Uterus (tissue), 4 donors: ENCODE results near the gene CTIF. TPM values are rescaled to one million over a fixed set of nuclear protein-coding genes. Genes with fewer than 3 reads are reported as not detected.
"Not testable (repeated sequence)": the region's sequence is repeated elsewhere in the genome, so short reads cannot be mapped to it uniquely, and the experiment has no call there.

Experiments used
- DNase-seq, 2 donors: peaks; one replicate each; pipeline ENCODE4 v3.0.0-alpha.2; 2019 to 2020
- H3K27ac ChIP-seq, 2 donors: fragments of 200-600 bp; sonication (generic); 1 replicate in 1 of 2; 2 replicates in 1 of 2; pipeline ENCODE4 v1.5.1; 2016 to 2018
- H3K27me3 ChIP-seq, 2 donors: fragments of 200-600 bp; sonication (generic); one replicate each; pipeline ENCODE4 v1.5.1; 2018 to 2019; ENCODE audit warnings: control low read depth in 1 of 2
- H3K36me3 ChIP-seq, 2 donors: fragments of 200-600 bp; sonication (generic); one replicate each; pipeline ENCODE4 v1.5.1; 2019; ENCODE audit warnings: control low read depth in 1 of 2
- H3K4me1 ChIP-seq, 2 donors: fragments of 200-600 bp; sonication (generic); one replicate each; pipeline ENCODE4 v1.5.1; 2018 to 2019; ENCODE audit warnings: control low read depth in 1 of 2
- H3K4me3 ChIP-seq, 2 donors: fragments of 200-600 bp; sonication (generic); 1 replicate in 1 of 2; 2 replicates in 1 of 2; pipeline ENCODE4 v1.5.1; 2018 to 2019; ENCODE audit warnings: mild to moderate bottlenecking in 1 of 2
- H3K9me3 ChIP-seq, 2 donors: fragments of 200-600 bp; sonication (generic); one replicate each; pipeline ENCODE4 v1.5.1; 2019; ENCODE audit warnings: control low read depth in 1 of 2
- POLR2A ChIP-seq, 2 donors: fragments of 450-650 bp; IDR thresholded peaks; one replicate each; pipeline ENCODE4 v1.6.1; 2016; ENCODE audit warnings: antibody characterized with exemption in 2 of 2, mild to moderate bottlenecking in 1 of 2, moderate library complexity in 1 of 2
- intact Hi-C: fragments of 100-400 bp; cut with DNase I; formaldehyde crosslinking; loops from one replicate; pipeline ENCODE4 v1.15.1; 2023; ENCODE audit warnings: low total_unique reads
- total RNA-seq, 4 donors: library from RNA; depleted of rRNA in 3 of 4; stranded (reverse); fragments of >200 nt in 3 of 4; gene quantifications; one replicate each; pipeline versions ENCODE4 v1.1.0 to v1.2.4, GENCODE V29; 2014 to 2023
- TF ChIP-seq, protein P1 (sequence below), 4 experiments: fragments of 200-600 bp in 2 of 4; fragments of 450-650 bp in 2 of 4; sonication (generic) in 2 of 4; IDR thresholded peaks; one replicate each; pipeline ENCODE4 v1.5.1; 2016 to 2019; ENCODE audit warnings: antibody characterized with exemption in 4 of 4, mild to moderate bottlenecking in 2 of 4, moderate library complexity in 1 of 4
- donor health status: DM: yes; HTN: yes; CAD: no.

The CTIF gene
- total RNA-seq, 4 donors from 2014 or later, result 11.3 to 94.3 (median 48.0) TPM

DNA sequence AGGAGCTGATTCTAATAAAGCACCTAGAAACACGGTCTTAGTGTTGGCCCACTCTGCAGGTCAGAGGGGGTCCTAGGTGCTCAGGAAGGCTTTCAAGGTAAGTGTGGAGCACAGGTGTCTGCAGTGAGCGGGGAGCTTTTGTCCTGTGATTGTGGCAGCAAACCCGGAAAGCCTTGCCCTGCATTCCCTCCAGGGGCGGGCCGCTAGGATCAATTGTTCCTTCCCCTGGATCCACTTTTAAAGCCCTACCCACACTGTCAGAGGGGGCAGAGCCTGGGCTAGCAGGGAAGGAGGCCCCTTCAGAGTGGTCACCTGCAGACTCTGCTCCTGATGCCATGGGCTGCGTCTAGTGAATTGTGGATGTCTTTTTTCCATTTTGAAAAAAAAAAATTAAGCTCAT, 176.0 kb downstream of the CTIF start:
- intact Hi-C loops, result no loop called here
- H3K27ac ChIP-seq, result no peak overlapping the region
- DNase-seq, result no peak

DNA sequence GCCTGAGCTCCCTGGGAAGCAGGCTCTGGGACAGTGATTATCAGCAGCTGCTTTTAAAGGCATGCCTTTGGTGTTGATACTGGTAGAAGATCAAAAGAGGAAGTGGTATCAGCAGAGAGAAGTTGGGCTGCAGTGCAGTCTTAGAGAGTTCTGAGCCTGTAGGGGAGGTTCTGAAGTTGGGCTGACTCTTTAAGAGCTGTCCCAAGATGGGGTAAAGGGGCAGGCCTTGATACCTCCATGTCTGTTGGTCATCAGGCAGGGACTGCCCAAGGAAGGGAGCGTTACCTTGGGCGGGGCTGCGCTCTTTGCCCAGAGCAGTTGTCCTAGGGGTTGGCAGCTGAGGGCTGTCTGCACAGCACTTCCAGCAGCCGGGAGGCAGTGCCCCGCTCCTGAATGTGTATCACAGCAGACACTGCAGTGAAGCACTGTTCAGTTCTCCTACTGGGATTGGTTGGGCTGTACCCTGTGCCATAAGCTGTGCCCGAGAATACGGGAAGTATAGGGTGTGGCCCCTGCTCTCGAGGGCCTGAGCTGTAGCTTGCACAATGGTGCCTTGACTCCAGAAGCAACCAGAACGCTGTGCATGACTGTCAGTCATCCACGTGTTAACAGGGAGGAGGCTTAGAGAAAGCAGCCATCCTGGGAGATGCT, 177.0 kb downstream of the CTIF start:
- intact Hi-C loops, result no loop called here
- Histone ChIP-seq H3K9me3 (no peaks in the 10 kb centered on the region), H3K27ac (no peak overlapping the region), H3K27me3 (no peaks in the 10 kb centered on the region), H3K36me3 (no peaks in the 10 kb centered on the region), H3K4me1 (no peaks in the 10 kb centered on the region), H3K4me3 (no peak overlapping the region)
- no peak for TF ChIP-seq POLR2A (IDR thresholded peaks at IDR 0.05)
- TF ChIP-seq, protein P1, sequence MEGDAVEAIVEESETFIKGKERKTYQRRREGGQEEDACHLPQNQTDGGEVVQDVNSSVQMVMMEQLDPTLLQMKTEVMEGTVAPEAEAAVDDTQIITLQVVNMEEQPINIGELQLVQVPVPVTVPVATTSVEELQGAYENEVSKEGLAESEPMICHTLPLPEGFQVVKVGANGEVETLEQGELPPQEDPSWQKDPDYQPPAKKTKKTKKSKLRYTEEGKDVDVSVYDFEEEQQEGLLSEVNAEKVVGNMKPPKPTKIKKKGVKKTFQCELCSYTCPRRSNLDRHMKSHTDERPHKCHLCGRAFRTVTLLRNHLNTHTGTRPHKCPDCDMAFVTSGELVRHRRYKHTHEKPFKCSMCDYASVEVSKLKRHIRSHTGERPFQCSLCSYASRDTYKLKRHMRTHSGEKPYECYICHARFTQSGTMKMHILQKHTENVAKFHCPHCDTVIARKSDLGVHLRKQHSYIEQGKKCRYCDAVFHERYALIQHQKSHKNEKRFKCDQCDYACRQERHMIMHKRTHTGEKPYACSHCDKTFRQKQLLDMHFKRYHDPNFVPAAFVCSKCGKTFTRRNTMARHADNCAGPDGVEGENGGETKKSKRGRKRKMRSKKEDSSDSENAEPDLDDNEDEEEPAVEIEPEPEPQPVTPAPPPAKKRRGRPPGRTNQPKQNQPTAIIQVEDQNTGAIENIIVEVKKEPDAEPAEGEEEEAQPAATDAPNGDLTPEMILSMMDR (IDR thresholded peaks at IDR 0.05), result no peak
- DNase-seq, result no peak

More for the DNA sequence above, 176.0 kb downstream of the CTIF start:
- Histone ChIP-seq H3K4me3 (no peak overlapping the region), H3K27me3 (no peaks in the 10 kb centered on the region), H3K4me1 (no peaks in the 10 kb centered on the region), H3K9me3 (no peaks in the 10 kb centered on the region), H3K36me3 (no peaks in the 10 kb centered on the region)
- TF ChIP-seq, protein P1 (IDR thresholded peaks at IDR 0.05), result no peak
- TF ChIP-seq POLR2A (IDR thresholded peaks at IDR 0.05), result no peak

DNA sequence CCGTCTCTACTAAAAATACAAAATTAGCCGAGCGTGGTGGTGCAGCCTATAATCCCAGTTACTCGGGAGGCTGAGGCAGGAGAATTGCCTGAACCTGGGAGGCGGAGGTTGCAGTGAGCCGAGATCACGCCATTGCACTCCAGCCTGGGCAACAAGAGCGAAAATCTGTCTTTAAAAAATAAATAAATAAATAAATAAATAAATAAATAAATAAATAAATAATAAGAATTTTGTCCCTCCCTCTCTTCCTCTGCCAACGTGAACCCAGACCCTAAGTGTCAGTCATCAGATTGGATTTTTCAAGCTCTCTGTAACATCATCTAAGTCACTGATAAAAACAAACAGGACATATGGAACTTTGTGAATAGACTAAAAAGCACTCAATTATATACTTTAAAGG, 178.4 kb downstream of the CTIF start:
- H3K27me3 ChIP-seq, H3K27ac ChIP-seq, H3K36me3 ChIP-seq, DNase-seq, H3K9me3 ChIP-seq, intact Hi-C loops, H3K4me1 ChIP-seq, H3K4me3 ChIP-seq: not testable (repeated sequence)

DNA sequence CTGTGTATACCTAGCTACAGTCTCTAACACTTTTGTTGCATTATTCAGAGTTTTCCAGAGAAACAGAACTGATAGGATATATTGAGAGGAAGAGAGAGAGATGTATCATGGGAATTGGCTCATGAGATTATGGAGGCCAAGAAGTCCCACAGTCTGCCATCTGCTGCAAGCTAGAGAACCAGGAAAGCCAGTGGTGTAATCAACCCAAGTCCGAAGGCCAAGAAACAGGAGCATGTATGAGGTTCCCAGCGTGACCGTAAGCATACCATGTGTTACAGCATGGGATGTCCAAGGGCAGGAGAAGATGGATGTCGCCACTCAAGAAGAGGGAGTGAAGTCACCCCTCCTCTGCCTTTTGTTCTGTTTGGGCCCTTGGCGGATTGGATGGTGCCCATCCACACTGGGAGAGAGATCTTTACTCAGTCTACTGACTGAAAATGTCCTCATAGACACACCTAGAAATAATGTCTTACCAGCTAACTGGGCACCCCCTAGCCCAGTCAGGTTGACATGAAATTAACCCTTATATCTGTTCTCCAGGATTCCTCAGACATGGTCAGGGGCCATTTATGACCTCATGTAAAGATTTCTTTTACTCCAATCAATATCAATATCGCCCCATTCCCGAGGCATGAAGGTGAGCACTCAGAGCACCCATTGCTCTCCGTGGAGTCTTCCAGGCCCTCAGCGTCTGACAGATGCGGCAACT, 179.6 kb downstream of the CTIF start:
- Histone ChIP-seq H3K9me3 (no peaks in the 10 kb centered on the region), H3K36me3 (no peaks in the 10 kb centered on the region), H3K27ac (no peak overlapping the region), H3K4me3 (no peak overlapping the region), H3K27me3 (no peaks in the 10 kb centered on the region), H3K4me1 (no peaks in the 10 kb centered on the region)
- intact Hi-C loops, result no loop called here
- no peak for DNase-seq
- TF ChIP-seq POLR2A (IDR thresholded peaks at IDR 0.05), result no peak
- TF ChIP-seq, protein P1 (IDR thresholded peaks at IDR 0.05), result no peak

DNA sequence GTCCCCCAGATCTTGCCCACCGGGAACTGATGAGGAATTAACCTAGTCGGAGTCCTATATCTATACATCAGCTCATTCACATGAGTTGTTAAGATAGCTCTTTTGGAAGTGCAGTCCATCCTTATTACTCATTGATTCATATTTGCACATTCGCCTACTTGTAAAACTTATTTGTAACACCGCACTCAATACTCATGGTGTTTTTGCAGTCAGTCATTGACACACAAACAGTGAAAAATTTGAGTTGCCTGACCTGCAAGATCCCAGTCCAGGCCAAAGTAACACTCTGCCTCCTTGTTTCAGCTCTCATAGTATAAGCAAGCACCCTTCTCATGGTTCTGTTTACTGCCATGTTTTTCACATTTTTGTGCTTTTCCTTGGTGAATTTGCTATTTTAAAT, 180.6 kb downstream of the CTIF start:
- Histone ChIP-seq H3K9me3 (no peaks in the 10 kb centered on the region), H3K27ac (no peak overlapping the region), H3K4me3 (no peak overlapping the region), H3K4me1 (no peaks in the 10 kb centered on the region), H3K36me3 (no peaks in the 10 kb centered on the region), H3K27me3 (no peaks in the 10 kb centered on the region)
- TF ChIP-seq, protein P1 (IDR thresholded peaks at IDR 0.05), result no peak
- TF ChIP-seq POLR2A (IDR thresholded peaks at IDR 0.05), result no peak
- intact Hi-C loops, result no loop called here
- DNase-seq, result no peak
